ENCODE results near the gene VPS35.
"Not testable (repeated sequence)": the region's sequence is repeated elsewhere in the genome, so short reads cannot be mapped to it uniquely, and the experiment has no call there.

The VPS35 gene

GRCh38 chr16:46711106-46712058 is 22.4 kb upstream of the VPS35 start:
- DNase-seq, result no peak

- DNase-seq, result no peak
Measured at GRCh38 chr16:46709469-46710005, 20.6 kb upstream of the VPS35 start.

- DNase-seq, result no peak
Measured at GRCh38 chr16:46706642-46707041, 17.7 kb upstream of the VPS35 start.

GRCh38 chr16:46702030-46702429 is 13.1 kb upstream of the VPS35 start:
- DNase-seq, result no peak

- no peak for DNase-seq
Measured at GRCh38 chr16:46701615-46702014, 12.6 kb upstream of the VPS35 start.

GRCh38 chr16:46700048-46700447 is 11.1 kb upstream of the VPS35 start:
- no peak for DNase-seq

GRCh38 chr16:46696957-46697356 is 8.0 kb upstream of the VPS35 start:
- DNase-seq, result no peak

- no peak for DNase-seq
Measured at GRCh38 chr16:46695937-46696336, 7.0 kb upstream of the VPS35 start.

GRCh38 chr16:46693598-46693997 is 4.6 kb upstream of the VPS35 start:
- DNase-seq, result no peak

- DNase-seq, result no peak
Measured at GRCh38 chr16:46691726-46692125, 2.7 kb upstream of the VPS35 start.

- DNase-seq, result peak; percentile 10
Measured at GRCh38 chr16:46690281-46691178, 1.6 kb upstream of the VPS35 start.

- DNase-seq, result peak; percentile 97
Measured at GRCh38 chr16:46689365-46690280, 645 bp upstream of the VPS35 start, which contains the start of gene ORC6. TSS of gene ORC6 (plus strand) at chr16:46689659. CDS start at chr16:46689706, 47 bp downstream.

- peak; percentile 11 for DNase-seq
Measured at GRCh38 chr16:46688101-46688653, 801 bp downstream of the VPS35 start.

- DNase-seq, result no peak
Measured at GRCh38 chr16:46687486-46687885, 1.5 kb downstream of the VPS35 start.

- no peak for DNase-seq
Measured at GRCh38 chr16:46686815-46687473, 2.0 kb downstream of the VPS35 start.

- DNase-seq, result not testable (repeated sequence)
Measured at GRCh38 chr16:46681867-46682266, 7.1 kb downstream of the VPS35 start.

- DNase-seq, result not testable (repeated sequence)
Measured at GRCh38 chr16:46677943-46678342, 11.0 kb downstream of the VPS35 start.

GRCh38 chr16:46673320-46674013 is 15.5 kb downstream of the VPS35 start:
- peak; percentile 46 for DNase-seq

GRCh38 chr16:46662123-46662522 is 26.9 kb downstream of the VPS35 start:
- no peak for DNase-seq

GRCh38 chr16:46658925-46659324 is 30.1 kb downstream of the VPS35 start:
- DNase-seq, result no peak

GRCh38 chr16:46651305-46651704 is 37.7 kb downstream of the VPS35 start:
- DNase-seq, result no peak

Measured in fibroblast of skin of right biceps (primary cell).